HG02840 (cell line): ENCODE data around the gene SFI1.
A peak's percentile ranks its signal among the peaks of the same experiment; 100 is the strongest.

Source experiments
- ATAC-seq: cut with Tn5 transposase; IDR thresholded peaks from one replicate; pipeline ENCODE4 v1.9.1; 2021; ENCODE audit warnings: mild to moderate bottlenecking, moderate library complexity, moderate number of reproducible peaks; ENCODE audit not compliant: unreplicated experiment, low FRiP score

Gene SFI1

GRCh38 chr22:31613904-31614296 is 117.6 kb downstream of the SFI1 start:
- ATAC-seq: no peak

GRCh38 chr22:31614781-31615490 is 118.6 kb downstream of the SFI1 start:
- no peak for ATAC-seq

GRCh38 chr22:31615491-31615860 is 119.1 kb downstream of the SFI1 start:
- ATAC-seq: no peak

GRCh38 chr22:31615940-31616314 is 119.6 kb downstream of the SFI1 start:
- peak; percentile 20 for ATAC-seq

GRCh38 chr22:31616315-31616980 is 120.1 kb downstream of the SFI1 start:
- ATAC-seq: peak; percentile 54

- no peak for ATAC-seq
These were observed 121.7 kb downstream of the SFI1 start for GRCh38 chr22:31618057-31618456.

GRCh38 chr22:31618471-31619176 is 122.3 kb downstream of the SFI1 start:
- ATAC-seq: no peak

GRCh38 chr22:31619611-31620300 is 123.4 kb downstream of the SFI1 start:
- no peak for ATAC-seq

- ATAC-seq: no peak
These were observed 124.6 kb downstream of the SFI1 start for GRCh38 chr22:31620756-31621480.

GRCh38 chr22:31621507-31622124 is 125.3 kb downstream of the SFI1 start:
- no peak for ATAC-seq

GRCh38 chr22:31622980-31623379 is 126.6 kb downstream of the SFI1 start:
- no peak for ATAC-seq

GRCh38 chr22:31623592-31624304 is 127.4 kb downstream of the SFI1 start:
- no peak for ATAC-seq

- ATAC-seq: no peak
These were observed 128.9 kb downstream of the SFI1 start for GRCh38 chr22:31625257-31625640.

- ATAC-seq: no peak
These were observed 129.5 kb downstream of the SFI1 start for GRCh38 chr22:31625661-31626426.

GRCh38 chr22:31626427-31627150 is 130.3 kb downstream of the SFI1 start:
- no peak for ATAC-seq

- ATAC-seq: no peak
These were observed 130.9 kb downstream of the SFI1 start for GRCh38 chr22:31627223-31627731.

- ATAC-seq: no peak
These were observed 132.0 kb downstream of the SFI1 start for GRCh38 chr22:31628362-31628761.
